H1 (cell line): ENCODE results near the gene ARHGAP22.

Experiments
- EGR1 ChIP-seq: IDR thresholded peaks from 2 replicates; pipeline ENCODE4 v1.6.1; 2011; ENCODE audit warnings: low read depth, low read length, borderline replicate concordance
- HDAC2 ChIP-seq, 2 experiments: fragments of 300-600 bp in 1 of 2; sonication (generic) in 1 of 2; IDR thresholded peaks; 2 replicates each; pipeline ENCODE4 v1.6.1; 2011 to 2012; ENCODE audit warnings: low read depth in 2 of 2, low read length in 2 of 2, mild to moderate bottlenecking in 2 of 2, moderate library complexity in 2 of 2, borderline replicate concordance in 1 of 2, inconsistent platforms in 1 of 2
- SIN3A ChIP-seq, 2 experiments: IDR thresholded peaks in 1 of 2; conservative IDR thresholded peaks in 1 of 2; 2 replicates each; pipeline ENCODE4 v1.6.1; 2011 to 2012; ENCODE audit warnings: low read length in 2 of 2, improper control_type of control experiment in 1 of 2, low read depth in 1 of 2, mild to moderate bottlenecking in 1 of 2
- TBP ChIP-seq: IDR thresholded peaks from 2 replicates; pipeline ENCODE4 v1.6.1; 2011; ENCODE audit warnings: low read depth, low read length, improper control_type of control experiment

- TF ChIP-seq TBP (no peak), SIN3A (conservative IDR thresholded peaks at IDR 0.05 in 1 of 2, IDR thresholded peaks at IDR 0.05 in 1 of 2; ENCODE audit: low read depth in 1 of 2, low read length in 2 of 2) (no peak), HDAC2 (IDR thresholded peaks at IDR 0.05; ENCODE audit: borderline replicate concordance in 1 of 2, low read depth in 2 of 2, low read length in 2 of 2) (no peak), EGR1 (no peak)
Measured at GRCh38 chr10:48579251-48579960, 25.5 kb downstream of the ARHGAP22 start.
